IgD-negative memory B cell (primary cell): ENCODE data around the gene CCDC60. TPM values are rescaled to one million over a fixed set of nuclear protein-coding genes. Genes with fewer than 3 reads are reported as not detected.

Source experiments
- H3K27ac Mint-ChIP-seq, 3 donors: one replicate each; pipeline ENCODE4 v1.8.0; 2020 to 2022; ENCODE audit warnings: mild to moderate bottlenecking in 3 of 3, mixed read lengths in 3 of 3, moderate library complexity in 1 of 3
- H3K27me3 Mint-ChIP-seq: one replicate; pipeline ENCODE4 v1.8.0; 2021; ENCODE audit warnings: mixed read lengths
- H3K36me3 Mint-ChIP-seq: one replicate; pipeline ENCODE4 v1.8.0; 2020; ENCODE audit warnings: mild to moderate bottlenecking, mixed read lengths
- H3K4me1 Mint-ChIP-seq, 3 donors: one replicate each; pipeline ENCODE4 v1.8.0; 2020 to 2022; ENCODE audit warnings: mixed read lengths in 3 of 3, mild to moderate bottlenecking in 1 of 3
- H3K4me3 Mint-ChIP-seq, 4 donors: one replicate each; pipeline ENCODE4 v1.8.0; 2020 to 2022; ENCODE audit warnings: mild to moderate bottlenecking in 4 of 4, mixed read lengths in 4 of 4, moderate library complexity in 3 of 4
- H3K9me3 Mint-ChIP-seq, 3 donors: one replicate each; pipeline ENCODE4 v1.8.0; 2020 to 2021; ENCODE audit warnings: mixed read lengths in 3 of 3, mild to moderate bottlenecking in 1 of 3
- polyA plus RNA-seq: library from polyadenylated mRNA; unstranded; fragments of 300-500 nt; fragmentation: Illumina TruSeq; gene quantifications from one replicate; pipeline ENCODE4 v1.2.3, GENCODE V29; 2021

CCDC60 gene
- polyA plus RNA-seq = not detected

GRCh38 chr12:119334430-119335170, at the start of gene CCDC60:
CCDC60 (plus strand) TSS chr12:119334729; CDS start chr12:119335177, 448 bp downstream.
- peaks cover 6% of the 10 kb centered on the region for H3K36me3 Mint-ChIP-seq
- H3K27me3 Mint-ChIP-seq = peaks cover 9% of the 10 kb centered on the region
- no peak within 1 kb of the TSS for H3K27ac Mint-ChIP-seq
- H3K4me3 Mint-ChIP-seq = peak within 1 kb of the TSS in 1 of 4 donors; percentile 12
- peaks cover 0 to 4% (median 2%) of the 10 kb centered on the region in 3 donors for H3K9me3 Mint-ChIP-seq
- peaks cover 0 to 1% (median 0%) of the 10 kb centered on the region in 3 donors for H3K4me1 Mint-ChIP-seq

- Mint-ChIP-seq H3K27me3 (no peaks in the 10 kb centered on the region), H3K4me1 (no peaks in the 10 kb centered on the region), H3K4me3 (no peak overlapping the region), H3K27ac (no peak overlapping the region), H3K36me3 (no peaks in the 10 kb centered on the region), H3K9me3 (peaks cover 0 to 2% (median 0%) of the 10 kb centered on the region in 3 donors)
Measured at GRCh38 chr12:119288576-119288975, 46.0 kb upstream of the CCDC60 start.

- H3K4me1 Mint-ChIP-seq = no peaks in the 10 kb centered on the region
- H3K36me3 Mint-ChIP-seq = no peaks in the 10 kb centered on the region
- H3K9me3 Mint-ChIP-seq = peaks cover 0 to 2% (median 0%) of the 10 kb centered on the region in 3 donors
- H3K27ac Mint-ChIP-seq = no peak overlapping the region
- no peaks in the 10 kb centered on the region for H3K27me3 Mint-ChIP-seq
- no peak overlapping the region for H3K4me3 Mint-ChIP-seq
Measured at GRCh38 chr12:119292893-119293630, 41.5 kb upstream of the CCDC60 start.

GRCh38 chr12:119294211-119294610, 40.3 kb upstream of the CCDC60 start:
- peaks cover 0 to 2% (median 0%) of the 10 kb centered on the region in 3 donors for H3K9me3 Mint-ChIP-seq
- no peak overlapping the region for H3K27ac Mint-ChIP-seq
- H3K27me3 Mint-ChIP-seq = no peaks in the 10 kb centered on the region

GRCh38 chr12:119296535-119296934, 38.0 kb upstream of the CCDC60 start:
- no peaks in the 10 kb centered on the region for H3K4me1 Mint-ChIP-seq
- H3K27ac Mint-ChIP-seq = no peak overlapping the region
- no peaks in the 10 kb centered on the region for H3K27me3 Mint-ChIP-seq
- no peaks in the 10 kb centered on the region for H3K36me3 Mint-ChIP-seq
- H3K9me3 Mint-ChIP-seq = peaks cover 0 to 2% (median 0%) of the 10 kb centered on the region in 3 donors
- H3K4me3 Mint-ChIP-seq = no peak overlapping the region

More at GRCh38 chr12:119294211-119294610, 40.3 kb upstream of the CCDC60 start:
- no peaks in the 10 kb centered on the region for H3K36me3 Mint-ChIP-seq
- H3K4me1 Mint-ChIP-seq = no peaks in the 10 kb centered on the region
- H3K4me3 Mint-ChIP-seq = no peak overlapping the region

GRCh38 chr12:119299130-119299529, 35.4 kb upstream of the CCDC60 start:
- peaks cover 0 to 2% (median 0%) of the 10 kb centered on the region in 3 donors for H3K9me3 Mint-ChIP-seq
- no peak overlapping the region for H3K27ac Mint-ChIP-seq
- no peaks in the 10 kb centered on the region for H3K4me1 Mint-ChIP-seq
- no peaks in the 10 kb centered on the region for H3K36me3 Mint-ChIP-seq
- peaks cover 4% of the 10 kb centered on the region for H3K27me3 Mint-ChIP-seq
- no peak overlapping the region for H3K4me3 Mint-ChIP-seq

GRCh38 chr12:119301379-119301778, 33.1 kb upstream of the CCDC60 start:
- Mint-ChIP-seq H3K27me3 (peaks cover 11% of the 10 kb centered on the region), H3K4me1 (no peaks in the 10 kb centered on the region), H3K4me3 (no peak overlapping the region), H3K27ac (no peak overlapping the region), H3K36me3 (no peaks in the 10 kb centered on the region), H3K9me3 (peaks cover 0 to 2% (median 0%) of the 10 kb centered on the region in 3 donors)

- Mint-ChIP-seq H3K9me3 (peaks cover 0 to 2% (median under 1%) of the 10 kb centered on the region in 3 donors), H3K27me3 (peaks cover 12% of the 10 kb centered on the region), H3K4me3 (no peak overlapping the region), H3K4me1 (no peaks in the 10 kb centered on the region), H3K36me3 (no peaks in the 10 kb centered on the region), H3K27ac (no peak overlapping the region)
Measured at GRCh38 chr12:119302451-119303080, 32.0 kb upstream of the CCDC60 start.

- no peak overlapping the region for H3K27ac Mint-ChIP-seq
- H3K4me3 Mint-ChIP-seq = no peak overlapping the region
- H3K9me3 Mint-ChIP-seq = peaks cover 0 to 5% (median 3%) of the 10 kb centered on the region in 3 donors
- H3K4me1 Mint-ChIP-seq = no peaks in the 10 kb centered on the region
- H3K27me3 Mint-ChIP-seq = peaks cover 16% of the 10 kb centered on the region
- no peaks in the 10 kb centered on the region for H3K36me3 Mint-ChIP-seq
Measured at GRCh38 chr12:119306593-119306992, 27.9 kb upstream of the CCDC60 start.

- Mint-ChIP-seq H3K4me3 (no peak overlapping the region), H3K9me3 (peaks cover 0 to 5% (median 3%) of the 10 kb centered on the region in 3 donors), H3K36me3 (no peaks in the 10 kb centered on the region), H3K27me3 (peaks cover 15% of the 10 kb centered on the region), H3K27ac (no peak overlapping the region), H3K4me1 (no peaks in the 10 kb centered on the region)
Measured at GRCh38 chr12:119307747-119308146, 26.8 kb upstream of the CCDC60 start.

GRCh38 chr12:119308708-119309456, 25.6 kb upstream of the CCDC60 start:
- Mint-ChIP-seq H3K9me3 (peaks cover 0 to 5% (median 3%) of the 10 kb centered on the region in 3 donors), H3K27me3 (peaks cover 12% of the 10 kb centered on the region), H3K4me1 (no peaks in the 10 kb centered on the region)

GRCh38 chr12:119311878-119312277, 22.7 kb upstream of the CCDC60 start:
- no peaks in the 10 kb centered on the region for H3K4me1 Mint-ChIP-seq
- H3K9me3 Mint-ChIP-seq = peaks cover 0 to 7% (median 5%) of the 10 kb centered on the region in 3 donors
- peaks cover 2% of the 10 kb centered on the region for H3K36me3 Mint-ChIP-seq
- H3K27ac Mint-ChIP-seq = no peak overlapping the region
- peaks cover 5% of the 10 kb centered on the region for H3K27me3 Mint-ChIP-seq
- no peak overlapping the region for H3K4me3 Mint-ChIP-seq

More at GRCh38 chr12:119308708-119309456, 25.6 kb upstream of the CCDC60 start:
- H3K36me3 Mint-ChIP-seq = no peaks in the 10 kb centered on the region
- H3K27ac Mint-ChIP-seq = no peak overlapping the region
- no peak overlapping the region for H3K4me3 Mint-ChIP-seq

- Mint-ChIP-seq H3K36me3 (peaks cover 2% of the 10 kb centered on the region), H3K27me3 (peaks cover 3% of the 10 kb centered on the region), H3K4me1 (no peaks in the 10 kb centered on the region), H3K9me3 (peaks cover 0 to 3% (median 3%) of the 10 kb centered on the region in 3 donors), H3K27ac (no peak overlapping the region), H3K4me3 (no peak overlapping the region)
Measured at GRCh38 chr12:119312904-119313303, 21.6 kb upstream of the CCDC60 start.

- Mint-ChIP-seq H3K36me3 (peaks cover 2% of the 10 kb centered on the region), H3K9me3 (peaks cover 0 to 3% (median 2%) of the 10 kb centered on the region in 3 donors), H3K27me3 (peaks cover 8% of the 10 kb centered on the region), H3K4me1 (peaks cover 0 to 2% (median 0%) of the 10 kb centered on the region in 3 donors), H3K4me3 (no peak overlapping the region), H3K27ac (no peak overlapping the region)
Measured at GRCh38 chr12:119314290-119314689, 20.2 kb upstream of the CCDC60 start.
